ENCODE measurements around the gene GJB3.

- TF ChIP-seq BHLHE40 (IDR thresholded peaks at IDR 0.05; ENCODE audit: borderline replicate concordance) (no peak), ZNF384 (IDR thresholded peaks at IDR 0.05) (no peak), SP1 (IDR thresholded peaks at IDR 0.05) (no peak), TARDBP (IDR thresholded peaks at IDR 0.05) (no peak), SUZ12 (IDR thresholded peaks at IDR 0.05) (no peak)
Measured at GRCh38 chr1:34822202-34822601, 41.2 kb downstream of the GJB3 start.

Data from HEK293T (cell line).